ENCODE results near the gene MINDY2.

GRCh38 chr15:58876306-58877106 is 105.4 kb downstream of the MINDY2 start:
- no peak for TF ChIP-seq CTCF (IDR thresholded peaks at IDR 0.05 in 4 of 5, conservative IDR thresholded peaks at IDR 0.05 in 1 of 5)
- TF ChIP-seq POLR2A (IDR thresholded peaks at IDR 0.05), result no peak

Measured in gastrocnemius medialis (tissue), 4 donors.